Right cardiac atrium (tissue), 5 donors: ENCODE measurements around the gene DHX30. TPM values are rescaled to one million over a fixed set of nuclear protein-coding genes. Genes with fewer than 3 reads are reported as not detected.
A peak's percentile ranks its signal among the peaks of the same experiment; 100 is the strongest.
"Not testable (repeated sequence)": the region's sequence is repeated elsewhere in the genome, so short reads cannot be mapped to it uniquely, and the experiment has no call there.

Experiments
- ATAC-seq, 2 donors: fragments of 200-7000 bp; cut with Tn5 transposase; one replicate each; pipeline versions ENCODE4 v1.8.0 to v1.9.1; 2020; ENCODE audit warnings: moderate library complexity in 2 of 2, mild to moderate bottlenecking in 1 of 2
- DNase-seq, 3 donors: peaks; one replicate each; pipeline ENCODE4 v3.0.0-alpha.2; 2020
- H3K27ac ChIP-seq: one replicate; pipeline ENCODE4 v1.5.1; 2013; ENCODE audit warnings: mild to moderate bottlenecking, low read length, control low read depth, moderate library complexity
- H3K27me3 ChIP-seq: one replicate; pipeline ENCODE4 v1.6.1; 2013; ENCODE audit not compliant: control insufficient read depth, insufficient read depth
- H3K4me1 ChIP-seq: one replicate; pipeline ENCODE4 v1.6.1; 2013; ENCODE audit warnings: low read length; ENCODE audit not compliant: control insufficient read depth, insufficient read depth
- H3K4me3 ChIP-seq: one replicate; pipeline ENCODE4 v1.5.1; 2013; ENCODE audit warnings: low read length, control low read depth
- H3K9me3 ChIP-seq: one replicate; pipeline ENCODE4 v1.6.1; 2013; ENCODE audit warnings: low read length; ENCODE audit not compliant: control insufficient read depth
- WGBS: extraction: QIAGEN DNeasy Blood & Tissue Kit; methylation state at CpG from one replicate; pipeline ENCODE4 v1.1.7; 2013; 5-methylcytosine and 5-hydroxymethylcytosine counted together
- intact Hi-C, 4 donors: fragments of 100-400 bp; cut with DNase I; formaldehyde crosslinking; loops; one replicate each; pipeline versions ENCODE4 v1.11.0 to v1.14.0; 2022 to 2023
- polyA plus RNA-seq: library from polyadenylated mRNA; stranded (reverse); fragments of 200-250 nt; gene quantifications from one replicate; pipeline ENCODE4 v1.2.3, GENCODE V29; 2013
- total RNA-seq, 4 donors: library from RNA; stranded (reverse); fragmentation: NEBNext Ultra II Directional; extraction: Animal tissue kit (Norgen Biotek cat#: 25700); gene quantifications; one replicate each; pipeline ENCODE4 v1.2.1, GENCODE V29; 2021
- donor health status: healthy with polysubstance abuse.
- donor health status: DM: no; HTN: yes; CAD: no.
- donor health status: DM: no; HTN: no; CAD: no.
- donor health status: DM: no; HTN: yes; CAD: no; lungs with severe emphysema.
- donor health status: DM: yes; HTN: yes; CAD: no.

Gene DHX30
- total and polyA plus RNA-seq, 5 donors: 36.7 to 51.3 (median 51.0) TPM

DNA sequence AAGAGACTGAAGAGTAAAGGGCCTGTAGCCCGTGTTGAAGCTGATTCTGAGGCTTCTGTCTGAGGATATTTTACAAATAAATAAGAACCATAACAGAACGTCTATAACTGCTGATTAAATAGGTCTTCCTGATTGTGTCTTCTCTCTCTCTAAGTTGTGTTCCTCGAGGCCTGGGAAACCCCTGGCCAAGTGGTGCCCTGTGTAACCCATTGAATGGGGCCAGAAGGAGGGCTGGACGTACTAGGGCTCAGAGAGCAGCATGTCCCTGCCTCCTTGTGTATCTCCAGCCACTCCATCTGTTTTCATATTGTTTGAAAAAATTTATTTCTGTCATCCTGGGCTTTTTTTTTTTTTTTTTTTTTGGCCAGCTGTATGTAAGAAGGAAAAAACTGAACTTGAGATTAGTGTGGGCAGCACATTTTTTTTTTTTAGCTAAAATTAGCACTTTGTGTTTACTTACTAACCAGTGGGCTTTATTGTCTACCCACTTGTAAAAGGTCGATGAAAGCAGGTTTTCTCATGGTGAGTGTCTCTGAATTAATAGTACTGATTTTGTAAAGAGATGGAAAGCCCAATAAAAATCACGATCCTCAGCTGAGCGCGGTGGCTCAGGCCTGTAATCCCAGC lies 10.7 kb downstream of the DHX30 start:
- 80% methylated on average over 8 of the region's 8 CpGs for WGBS
- Histone ChIP-seq H3K27me3 (no peaks in the 10 kb centered on the region), H3K9me3 (no peaks in the 10 kb centered on the region), H3K27ac (no peak overlapping the region), H3K4me1 (no peaks in the 10 kb centered on the region), H3K4me3 (no peak overlapping the region)
- intact Hi-C loops: no loop called here
- ATAC-seq (no peak), DNase-seq (no peak)

DNA sequence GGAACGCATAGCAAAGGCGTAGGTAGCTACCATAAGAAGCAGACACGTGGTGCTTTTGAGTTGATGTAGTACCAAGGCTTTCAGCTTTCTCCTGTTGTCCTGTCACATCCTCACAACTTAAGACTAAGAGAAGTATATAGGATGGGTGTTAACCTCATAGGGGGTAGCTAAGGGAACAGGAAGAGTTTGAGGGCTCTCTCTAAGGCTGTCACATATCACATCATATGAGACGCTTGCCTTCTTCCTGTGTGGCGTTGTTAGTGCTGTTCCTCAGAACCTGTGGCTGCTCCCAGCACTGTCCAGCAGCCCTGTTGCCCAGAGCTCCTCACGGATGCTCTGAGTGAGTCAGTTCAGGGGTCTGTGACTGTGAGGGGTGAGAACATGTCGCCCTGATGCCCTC lies 14.7 kb downstream of the DHX30 start:
- Histone ChIP-seq H3K9me3 (no peaks in the 10 kb centered on the region), H3K27me3 (no peaks in the 10 kb centered on the region), H3K4me1 (no peaks in the 10 kb centered on the region), H3K27ac (no peak overlapping the region), H3K4me3 (no peak overlapping the region)
- 90% methylated on average over 7 of the region's 7 CpGs for WGBS
- intact Hi-C loops: no loop called here
- ATAC-seq (no peak), DNase-seq (no peak)

DNA sequence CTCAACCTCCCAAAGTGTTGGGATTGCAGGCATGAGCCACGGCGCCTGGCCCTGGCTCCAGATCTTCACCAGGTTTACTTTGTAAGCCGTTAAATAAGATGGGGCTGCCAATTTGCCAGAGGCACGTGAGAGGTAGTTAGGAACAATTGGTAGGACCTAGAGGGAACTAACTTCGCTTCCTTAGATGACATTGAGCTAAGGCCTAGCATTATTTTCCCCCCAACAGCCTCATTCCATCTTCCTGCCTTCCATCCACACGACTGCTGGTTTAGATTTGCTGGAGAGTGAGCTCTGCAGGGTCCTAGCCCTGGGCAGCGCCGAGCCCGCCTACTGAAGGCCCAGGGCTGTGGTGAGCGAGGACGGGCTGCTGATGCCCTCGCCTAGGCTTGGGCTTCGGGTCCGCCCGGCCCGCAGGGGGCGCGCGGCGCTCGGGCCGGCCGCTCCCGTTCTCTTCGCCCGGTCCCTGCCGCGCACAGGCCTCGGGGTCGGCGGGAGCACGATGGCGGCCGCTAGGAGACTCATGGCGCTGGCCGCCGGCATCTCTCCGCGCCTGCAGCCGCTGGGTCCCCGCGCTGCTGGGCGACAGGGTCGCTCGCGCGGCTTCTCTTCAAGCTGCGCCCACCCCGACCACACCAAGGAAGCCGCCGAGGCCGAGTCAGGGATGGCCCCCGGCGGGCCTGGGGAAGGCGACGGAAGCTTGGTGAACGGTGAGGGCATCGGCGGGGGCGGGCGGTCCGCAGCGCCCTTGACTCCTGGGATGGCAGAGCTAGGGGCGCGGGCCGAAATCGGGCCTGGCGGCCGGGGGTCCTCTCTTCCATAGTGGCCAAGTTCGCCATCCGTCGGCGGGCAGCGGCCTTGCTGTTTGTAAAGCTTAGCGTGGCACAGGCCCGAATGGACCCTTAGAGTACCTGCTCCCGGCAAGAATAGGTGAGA lies 21.9 kb downstream of the DHX30 start:
- no peaks in the 10 kb centered on the region for H3K9me3 ChIP-seq
- peak overlapping the region; percentile 81 for H3K4me3 ChIP-seq
- WGBS: 3% methylated on average over 77 of the region's 77 CpGs
- peaks cover 6% of the 10 kb centered on the region for H3K4me1 ChIP-seq
- H3K27me3 ChIP-seq: no peaks in the 10 kb centered on the region
- intact Hi-C loops: no loop called here
- ATAC-seq (peak; percentile 99), DNase-seq (peak; percentile 77 to 92 (median 92))
- H3K27ac ChIP-seq: peak overlapping the region; percentile 49

DNA sequence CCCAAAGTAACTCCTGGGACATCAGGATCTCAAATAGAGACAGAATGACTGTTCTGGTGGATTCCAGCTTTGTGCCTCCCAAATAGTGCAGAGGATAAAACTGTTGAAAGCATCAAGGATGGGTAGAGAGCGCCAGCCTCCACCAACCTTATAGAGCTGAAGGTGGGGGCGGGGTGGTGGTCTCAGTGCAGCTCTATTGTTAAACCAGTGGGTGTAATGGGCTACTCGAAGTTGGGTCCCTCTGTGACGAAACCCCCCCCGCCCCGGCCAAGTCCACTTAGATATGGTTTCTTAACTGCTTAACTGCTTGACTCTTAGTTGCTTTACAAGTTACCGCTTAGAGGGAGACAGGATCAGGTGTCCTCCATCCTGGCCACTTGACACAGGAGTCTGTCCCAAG lies 22.7 kb downstream of the DHX30 start:
- ATAC-seq (peak in 1 of 2 donors; percentile 5), DNase-seq (no peak)
- Histone ChIP-seq H3K27ac (no peak overlapping the region), H3K4me1 (peaks cover 6% of the 10 kb centered on the region), H3K9me3 (no peaks in the 10 kb centered on the region), H3K27me3 (no peaks in the 10 kb centered on the region), H3K4me3 (peak overlapping the region; percentile 81)
- 21% methylated on average over 7 of the region's 7 CpGs for WGBS
- intact Hi-C loops: no loop called here

DNA sequence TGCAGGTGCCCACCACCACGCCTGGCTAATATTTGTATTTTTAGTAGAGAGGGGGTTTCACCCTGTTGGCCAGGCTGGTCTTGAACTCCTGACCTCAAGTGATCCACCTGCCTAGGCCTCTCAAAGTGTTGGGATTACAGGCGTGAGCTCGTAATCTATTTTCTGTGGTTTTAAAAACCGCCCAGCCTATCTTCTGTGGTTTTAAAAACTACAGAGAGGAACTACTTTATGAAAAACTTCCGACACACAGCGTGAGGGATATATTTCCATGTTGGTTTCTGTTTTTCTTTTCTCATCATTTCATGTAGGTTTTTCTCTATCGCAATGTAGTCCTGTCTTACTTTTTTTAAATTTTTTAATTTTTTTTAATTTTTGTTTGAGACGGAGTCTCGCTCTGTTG lies 26.5 kb downstream of the DHX30 start:
- H3K27ac ChIP-seq, intact Hi-C loops, H3K4me3 ChIP-seq, H3K27me3 ChIP-seq, H3K4me1 ChIP-seq, ATAC-seq, H3K9me3 ChIP-seq, DNase-seq: not testable (repeated sequence)
- 87% methylated on average over 9 of the region's 9 CpGs for WGBS

DNA sequence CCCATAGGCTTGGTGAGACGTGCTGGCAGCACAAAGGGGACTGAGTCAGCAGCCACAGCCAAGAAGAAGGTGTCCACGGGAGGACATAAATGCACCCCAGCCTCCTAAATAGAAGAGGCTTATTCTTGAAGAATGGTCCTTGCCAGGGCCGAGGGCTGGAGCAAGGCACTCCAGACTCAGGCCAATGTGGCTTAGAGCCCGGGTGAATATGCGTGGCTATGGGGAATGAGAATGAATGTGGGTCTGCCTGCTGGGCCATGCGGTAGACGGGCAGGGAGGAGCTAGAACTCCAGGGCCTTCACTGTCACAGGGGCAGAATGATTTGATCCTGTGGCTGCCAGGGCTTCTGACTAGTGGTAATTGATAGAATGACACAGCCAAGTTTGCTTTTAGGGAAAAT lies 34.0 kb downstream of the DHX30 start:
- intact Hi-C loops: loop anchor here (5.0 to 10.0 kb wide), 6 partner anchors 148 to 320 kb away; no protein-coding TSS in a partner anchor
- Histone ChIP-seq H3K4me3 (no peak overlapping the region), H3K27me3 (no peaks in the 10 kb centered on the region), H3K9me3 (no peaks in the 10 kb centered on the region), H3K4me1 (peaks cover 2% of the 10 kb centered on the region), H3K27ac (no peak overlapping the region)
- ATAC-seq (no peak), DNase-seq (no peak)
- 83% methylated on average over 7 of the region's 7 CpGs for WGBS

DNA sequence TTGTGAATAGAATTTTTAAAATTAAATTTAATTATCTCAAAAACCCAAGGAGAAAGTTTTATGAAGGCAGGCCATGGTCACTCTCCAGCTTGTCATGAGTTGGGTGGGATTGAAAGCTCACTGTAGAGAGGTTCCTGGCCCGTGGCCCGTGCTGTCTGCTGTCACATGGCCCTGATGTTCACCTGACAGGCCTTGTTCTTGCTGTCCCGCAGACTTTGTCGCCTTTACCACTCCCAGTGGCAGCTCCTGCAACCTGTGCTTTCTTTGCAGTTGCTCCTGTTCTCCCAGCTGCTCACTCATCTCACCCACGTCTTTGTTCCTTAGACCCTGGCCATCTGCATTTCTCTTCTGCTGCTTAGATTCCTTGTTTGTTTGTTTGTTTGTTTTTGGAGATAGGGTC lies 35.6 kb downstream of the DHX30 start:
- peak in 1 of 2 donors; percentile 9 for ATAC-seq
- H3K4me1 ChIP-seq: peaks cover 2% of the 10 kb centered on the region
- WGBS: 83% methylated on average over 5 of the region's 5 CpGs
- H3K27ac ChIP-seq: no peak overlapping the region
- H3K27me3 ChIP-seq: no peaks in the 10 kb centered on the region
- H3K9me3 ChIP-seq: no peaks in the 10 kb centered on the region
- intact Hi-C loops: loop anchor here (5.0 to 10.0 kb wide), 6 partner anchors 146 to 319 kb away; no protein-coding TSS in a partner anchor
- DNase-seq: no peak
- no peak overlapping the region for H3K4me3 ChIP-seq

DNA sequence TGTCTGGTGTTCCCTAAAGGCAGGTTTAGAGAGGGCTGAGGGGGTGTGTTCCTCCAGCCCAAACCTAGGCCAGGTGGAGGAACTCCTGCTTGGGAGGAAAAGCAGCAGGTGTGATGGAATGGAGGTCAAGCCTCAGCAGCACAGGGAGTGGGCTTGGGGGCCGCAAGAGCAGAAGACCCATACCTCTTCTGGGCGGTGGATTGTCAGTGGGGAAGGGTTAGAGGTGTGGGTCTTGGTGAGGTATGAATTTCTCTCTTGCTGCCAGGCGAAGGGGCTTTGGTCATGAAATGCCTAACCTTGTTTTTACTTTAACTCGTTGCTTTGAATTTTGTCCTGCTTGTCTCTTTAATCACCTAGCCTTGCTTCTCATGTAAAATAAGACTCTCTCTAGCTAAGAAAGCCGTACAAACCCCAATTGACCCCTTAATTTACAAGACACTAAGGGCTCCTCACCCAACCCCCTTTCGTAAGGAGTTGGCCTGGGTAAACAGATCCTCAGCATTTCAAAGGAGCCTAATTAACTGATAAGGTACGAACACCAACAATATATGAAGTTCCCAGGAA lies 38.9 kb downstream of the DHX30 start:
- ATAC-seq (no peak), DNase-seq (no peak)
- no peak overlapping the region for H3K4me3 ChIP-seq
- H3K27me3 ChIP-seq: no peaks in the 10 kb centered on the region
- 84% methylated on average over 7 of the region's 7 CpGs for WGBS
- intact Hi-C loops: no loop called here
- no peak overlapping the region for H3K27ac ChIP-seq
- peaks cover 2% of the 10 kb centered on the region for H3K4me1 ChIP-seq
- H3K9me3 ChIP-seq: no peaks in the 10 kb centered on the region

DNA sequence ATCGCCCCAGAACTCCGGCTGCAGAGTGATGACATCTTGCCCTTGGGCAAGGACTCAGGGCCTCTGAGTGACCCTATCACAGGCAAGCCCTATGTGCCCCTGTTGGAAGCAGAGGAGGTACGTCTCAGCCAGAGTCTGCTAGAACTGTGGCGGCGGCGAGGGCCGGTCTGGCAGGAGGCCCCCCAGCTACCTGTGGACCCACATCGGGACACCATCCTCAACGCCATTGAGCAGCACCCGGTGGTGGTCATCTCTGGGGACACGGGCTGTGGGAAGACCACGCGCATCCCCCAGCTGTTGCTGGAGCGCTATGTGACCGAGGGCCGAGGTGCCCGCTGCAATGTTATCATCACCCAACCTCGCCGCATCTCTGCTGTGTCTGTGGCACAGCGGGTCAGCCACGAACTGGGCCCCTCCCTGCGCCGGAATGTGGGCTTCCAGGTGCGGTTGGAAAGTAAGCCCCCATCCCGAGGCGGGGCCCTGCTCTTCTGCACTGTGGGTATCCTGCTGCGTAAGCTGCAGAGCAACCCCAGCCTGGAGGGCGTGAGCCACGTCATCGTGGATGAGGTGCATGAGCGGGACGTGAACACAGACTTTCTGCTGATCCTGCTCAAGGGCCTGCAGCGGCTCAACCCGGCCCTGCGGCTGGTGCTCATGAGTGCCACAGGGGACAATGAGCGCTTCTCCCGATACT lies 43.4 kb downstream of the DHX30 start:
- no peaks in the 10 kb centered on the region for H3K4me1 ChIP-seq
- H3K9me3 ChIP-seq: no peaks in the 10 kb centered on the region
- intact Hi-C loops: no loop called here
- WGBS: 91% methylated on average over 37 of the region's 37 CpGs
- H3K4me3 ChIP-seq: no peak overlapping the region
- ATAC-seq (peak in 1 of 2 donors; percentile 3), DNase-seq (no peak)
- no peaks in the 10 kb centered on the region for H3K27me3 ChIP-seq
- H3K27ac ChIP-seq: no peak overlapping the region

DNA sequence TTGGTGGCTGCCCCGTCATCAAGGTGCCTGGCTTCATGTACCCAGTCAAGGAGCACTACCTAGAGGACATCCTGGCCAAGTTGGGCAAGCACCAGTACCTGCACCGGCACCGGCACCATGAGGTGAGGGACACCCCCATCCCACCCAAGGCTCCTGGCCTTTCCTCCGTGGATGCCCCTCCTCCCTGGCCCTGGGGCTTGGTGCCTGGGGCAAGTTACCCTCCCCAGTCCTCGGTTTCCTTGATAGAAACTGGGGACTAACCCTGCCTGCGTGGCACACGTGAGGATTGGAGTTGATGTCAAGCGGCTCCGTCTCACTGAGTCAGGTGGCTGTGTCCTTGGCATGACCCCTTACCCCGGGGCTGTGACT lies 43.9 kb downstream of the DHX30 start:
- Histone ChIP-seq H3K27ac (no peak overlapping the region), H3K9me3 (no peaks in the 10 kb centered on the region), H3K4me3 (no peak overlapping the region), H3K4me1 (no peaks in the 10 kb centered on the region), H3K27me3 (no peaks in the 10 kb centered on the region)
- ATAC-seq: no peak
- DNase-seq: no peak
- 82% methylated on average over 10 of the region's 10 CpGs for WGBS
- intact Hi-C loops: no loop called here

DNA sequence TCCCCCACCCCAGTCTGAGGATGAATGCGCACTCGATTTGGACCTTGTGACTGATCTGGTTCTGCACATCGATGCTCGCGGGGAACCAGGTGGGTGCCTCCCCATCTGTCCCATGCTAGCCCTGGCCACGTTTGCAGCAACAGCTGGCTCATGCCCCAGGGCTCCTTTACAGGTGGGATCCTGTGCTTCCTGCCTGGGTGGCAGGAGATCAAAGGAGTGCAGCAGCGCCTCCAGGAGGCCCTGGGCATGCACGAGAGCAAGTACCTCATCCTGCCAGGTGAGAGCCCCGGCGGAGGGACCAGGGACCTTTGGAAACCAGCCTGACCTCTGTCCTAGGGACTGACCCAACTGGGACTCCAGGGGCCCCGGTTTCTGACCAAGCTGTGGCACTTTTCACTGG lies 44.3 kb downstream of the DHX30 start:
- no peak for DNase-seq

More for the DNA sequence above, 44.3 kb downstream of the DHX30 start:
- H3K9me3 ChIP-seq: no peaks in the 10 kb centered on the region
- H3K4me1 ChIP-seq: no peaks in the 10 kb centered on the region
- H3K27ac ChIP-seq: no peak overlapping the region
- WGBS: 86% methylated on average over 11 of the region's 11 CpGs
- no peak for ATAC-seq
- intact Hi-C loops: no loop called here
- H3K4me3 ChIP-seq: no peak overlapping the region
- H3K27me3 ChIP-seq: no peaks in the 10 kb centered on the region
